Keratinocyte (primary cell): Measurements from ENCODE around the gene SQSTM1.

Source experiments
- EZH2 ChIP-seq: IDR thresholded peaks from one replicate; pipeline ENCODE4 v1.6.1; 2012; ENCODE audit warnings: inconsistent platforms, mild to moderate bottlenecking, low read length, moderate library complexity
- TF ChIP-seq, protein P1 (sequence below), 3 experiments: IDR thresholded peaks in 1 of 3; conservative IDR thresholded peaks in 1 of 3; optimal IDR thresholded peaks in 1 of 3; 2 replicates in 2 of 3; 3 replicates in 1 of 3; pipeline versions ENCODE3 to v1.5.1; 2011; ENCODE audit warnings: low read length in 3 of 3, mild to moderate bottlenecking in 3 of 3, moderate library complexity in 2 of 3, control low read depth in 1 of 3, inconsistent platforms in 1 of 3; ENCODE audit not compliant: insufficient read depth in 2 of 3; ENCODE audit errors: extremely low read depth in 1 of 3

DNA sequence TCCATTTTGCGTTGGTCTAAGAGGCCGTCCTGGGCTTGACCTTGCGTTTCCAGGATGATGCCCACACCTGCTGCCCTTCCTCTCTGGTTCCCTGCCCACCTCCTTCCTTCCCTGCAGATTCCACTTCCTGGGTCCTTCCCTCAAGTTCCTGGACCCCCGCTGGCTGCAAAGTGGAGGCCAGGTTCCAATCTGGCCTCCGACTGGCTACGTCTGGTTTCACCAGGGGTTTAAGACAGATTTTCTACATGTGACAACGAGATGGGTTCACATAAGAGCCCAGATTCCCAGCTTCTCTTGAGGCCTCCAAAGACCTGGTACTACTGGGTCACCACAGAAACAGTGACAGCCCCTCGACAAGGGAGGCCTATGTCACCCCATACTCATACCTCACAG, 16.2 kb upstream of the SQSTM1 start:
- TF ChIP-seq, protein P1, sequence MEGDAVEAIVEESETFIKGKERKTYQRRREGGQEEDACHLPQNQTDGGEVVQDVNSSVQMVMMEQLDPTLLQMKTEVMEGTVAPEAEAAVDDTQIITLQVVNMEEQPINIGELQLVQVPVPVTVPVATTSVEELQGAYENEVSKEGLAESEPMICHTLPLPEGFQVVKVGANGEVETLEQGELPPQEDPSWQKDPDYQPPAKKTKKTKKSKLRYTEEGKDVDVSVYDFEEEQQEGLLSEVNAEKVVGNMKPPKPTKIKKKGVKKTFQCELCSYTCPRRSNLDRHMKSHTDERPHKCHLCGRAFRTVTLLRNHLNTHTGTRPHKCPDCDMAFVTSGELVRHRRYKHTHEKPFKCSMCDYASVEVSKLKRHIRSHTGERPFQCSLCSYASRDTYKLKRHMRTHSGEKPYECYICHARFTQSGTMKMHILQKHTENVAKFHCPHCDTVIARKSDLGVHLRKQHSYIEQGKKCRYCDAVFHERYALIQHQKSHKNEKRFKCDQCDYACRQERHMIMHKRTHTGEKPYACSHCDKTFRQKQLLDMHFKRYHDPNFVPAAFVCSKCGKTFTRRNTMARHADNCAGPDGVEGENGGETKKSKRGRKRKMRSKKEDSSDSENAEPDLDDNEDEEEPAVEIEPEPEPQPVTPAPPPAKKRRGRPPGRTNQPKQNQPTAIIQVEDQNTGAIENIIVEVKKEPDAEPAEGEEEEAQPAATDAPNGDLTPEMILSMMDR (optimal IDR thresholded peaks at IDR 0.05 in 1 of 3, IDR thresholded peaks at IDR 0.05 in 1 of 3, conservative IDR thresholded peaks at IDR 0.05 in 1 of 3; ENCODE audit: extremely low read depth in 1 of 3, insufficient read depth in 2 of 3, low read length in 3 of 3), result no peak
- TF ChIP-seq EZH2, result no peak
